Measurements from ENCODE around the gene HERC3. TPM values are rescaled to one million over a fixed set of nuclear protein-coding genes. Genes with fewer than 3 reads are reported as not detected.

Gene HERC3
- 8.8 and 10.4 TPM in 2 replicates for total RNA-seq

DNA sequence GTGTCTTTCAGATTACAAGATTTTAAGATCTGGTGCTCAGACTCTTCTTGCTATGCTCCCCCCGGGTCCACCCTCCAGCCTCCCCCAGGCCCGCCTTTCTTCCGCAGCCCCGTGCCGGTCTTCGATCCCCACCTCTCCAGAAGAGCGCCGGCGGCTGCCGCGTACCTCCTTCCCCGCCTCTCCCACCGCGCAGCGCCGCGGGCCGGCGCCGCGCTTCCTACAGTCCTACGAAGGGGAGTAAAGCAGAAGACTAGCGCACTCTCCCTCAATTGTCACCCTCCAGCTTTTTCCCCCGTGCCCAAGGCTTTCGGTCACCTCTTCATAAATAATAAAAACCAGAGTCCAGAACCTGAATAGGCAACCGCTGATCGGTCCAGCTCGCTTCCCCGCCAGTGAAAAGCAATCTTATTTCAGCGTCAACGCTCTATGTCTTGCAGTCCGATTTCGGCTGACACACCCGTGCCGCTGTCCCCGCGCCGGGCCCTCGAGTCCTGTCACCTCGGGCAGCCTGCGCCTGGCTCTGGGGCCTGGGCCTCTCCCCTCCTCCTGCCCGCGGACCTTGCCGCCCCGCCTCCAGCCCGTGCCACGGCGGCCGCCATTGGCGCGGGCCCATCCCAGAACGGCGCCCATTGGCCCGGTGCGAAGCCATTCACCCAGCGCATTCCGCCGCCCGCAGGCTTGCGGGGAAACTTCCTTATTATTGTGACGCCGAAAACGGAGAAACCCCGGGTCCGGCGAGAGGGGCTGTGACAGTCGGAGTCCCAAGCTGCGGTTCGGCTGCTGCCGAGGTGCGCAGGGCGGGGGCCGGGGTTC lies at the start of gene HERC3:
Gene HERC3 (plus strand): TSS at position 694 of the 813 bp plus-strand sequence. CDS start 13,344 bp downstream, outside the sequence.

DNA sequence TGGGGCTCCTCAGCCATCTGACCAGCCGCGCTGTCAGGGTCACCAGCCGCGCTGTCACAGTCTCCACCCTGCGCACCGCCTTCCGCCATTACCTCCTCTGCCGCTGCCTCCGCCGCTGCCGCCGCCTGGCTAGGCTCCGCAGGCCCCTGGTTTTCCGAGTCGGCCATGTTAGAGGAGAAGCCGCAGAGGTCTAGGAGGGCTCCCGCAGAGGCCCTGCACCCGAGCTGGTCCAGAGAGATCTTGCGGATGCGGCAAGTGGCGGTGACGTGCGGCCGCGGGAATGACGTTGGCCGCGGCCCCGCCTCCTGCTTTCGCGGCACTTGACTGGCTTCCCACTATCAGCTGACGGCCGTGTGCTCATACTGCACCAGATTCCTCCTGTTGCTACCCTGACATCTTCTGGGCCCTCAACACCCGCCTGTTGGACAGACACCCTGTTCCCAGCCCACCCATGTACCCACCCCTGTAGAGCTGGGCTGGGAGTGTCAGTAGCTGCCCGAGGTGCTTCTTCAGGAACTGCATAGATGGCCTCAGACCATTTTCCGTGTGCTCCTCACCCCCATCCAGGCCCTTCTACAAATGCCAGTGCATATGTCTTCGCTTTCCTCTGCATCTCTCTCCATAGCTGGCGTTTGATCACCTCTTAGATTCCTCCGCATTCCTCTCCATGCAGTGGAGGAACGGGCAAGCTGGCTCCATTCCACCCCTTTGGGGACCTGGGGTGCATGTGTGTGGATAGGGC lies 105.5 kb downstream of the HERC3 start, which contains the start of gene NAP1L5:
Gene NAP1L5 (minus strand): TSS at position 242 of the 742 bp plus-strand sequence. CDS start 75 bp downstream, at position 167.

Other genes starting within 250 kb of the HERC3 start
- gene HERC6, start 213.6 kb upstream of the HERC3 start, total RNA-seq: 1.9 and 2.5 TPM in 2 replicates
- gene HERC5, start 135.4 kb upstream of the HERC3 start, total RNA-seq: 0.17 and 0.30 TPM in 2 replicates
- 78.0 and 89.9 TPM in 2 replicates for gene PYURF, start 68.7 kb upstream of the HERC3 start, total RNA-seq
- gene NAP1L5, start 105.3 kb downstream of the HERC3 start, total RNA-seq: 6.1 and 7.0 TPM in 2 replicates

All from bronchus fibroblast of lung (primary cell).